ENCODE data around the gene MDK. TPM values are rescaled to one million over a fixed set of nuclear protein-coding genes. Genes with fewer than 3 reads are reported as not detected.

Gene MDK
- polyA plus RNA-seq, 2 of the 4 experiments (the other 2 are of a cell fraction) = 13.6 to 18.4 TPM

DNA sequence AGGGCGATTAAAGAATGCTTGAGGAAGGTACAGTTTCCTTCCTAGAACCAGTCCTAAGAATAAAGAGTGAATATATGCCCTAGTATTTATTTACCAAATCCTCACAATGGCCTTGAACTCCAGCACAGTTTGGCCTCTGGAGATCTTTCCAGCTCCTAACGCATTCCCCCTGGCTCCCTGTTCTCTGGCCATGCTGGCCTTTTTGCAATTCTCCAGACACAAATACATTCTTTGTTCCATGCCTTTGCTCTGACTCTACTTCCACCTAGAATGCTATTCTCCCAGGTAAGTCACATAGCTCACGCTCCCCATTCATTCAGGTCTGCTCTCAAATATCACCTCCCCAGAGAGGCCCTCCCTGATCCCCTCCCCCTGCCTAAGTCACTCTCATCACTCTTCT lies 37.9 kb upstream of the MDK start:
- FAIRE-seq = no peak
- 72% methylated on average over 3 of the region's 3 CpGs for WGBS (ENCODE audit: missing lambda C conversion rate)
- H3K27ac ChIP-seq = no peak overlapping the region
- CTCF ChIA-PET = interaction anchor here (0.5 to 25.2 kb wide), 11 partner anchors 10 to 124 kb away, joined by 3 to 325 read pairs (median 5); no protein-coding TSS in a partner anchor
- H3K9me3 ChIP-seq = no peaks in the 10 kb centered on the region
- no peak for DNase-seq (ENCODE audit: low read depth in 1 of 2, low spot score in 1 of 2)
- no peak overlapping the region for H3K4me3 ChIP-seq
- TF ChIP-seq CTCF (IDR thresholded peaks at IDR 0.05) = no peak
- H3K4me1 ChIP-seq = peaks cover 18% of the 10 kb centered on the region
- no peak overlapping the region for H3K4me2 ChIP-seq
- ATAC-seq = no peak
- POLR2A ChIA-PET = interaction anchor here (0.6 to 0.7 kb wide), 2 partner anchors 30 to 253 kb away, joined by 3 to 5 read pairs; no protein-coding TSS in a partner anchor

DNA sequence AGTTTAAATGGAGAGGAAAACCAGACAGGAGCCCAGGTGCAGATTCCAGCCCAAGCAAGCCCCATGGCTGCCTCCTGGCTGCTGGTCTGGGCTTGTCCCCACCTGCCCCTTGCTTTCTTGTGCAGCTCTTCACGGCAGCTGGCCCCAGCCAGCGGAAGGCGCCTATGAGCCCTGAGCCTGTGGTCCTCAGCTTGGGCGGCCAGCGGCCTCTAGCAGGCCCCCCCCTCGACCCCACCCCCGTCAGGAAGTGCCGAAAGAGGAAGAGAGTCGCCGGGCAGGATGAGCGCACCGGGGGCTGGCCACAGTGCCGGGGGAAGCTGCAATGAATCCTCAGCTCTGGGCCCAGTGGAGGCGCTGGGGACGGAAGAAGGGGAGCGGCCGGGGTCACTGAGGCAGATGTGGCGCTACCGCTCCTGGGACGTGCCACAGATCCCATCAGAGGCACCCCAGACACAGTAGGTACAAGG lies 36.3 kb upstream of the MDK start:
- POLR2A ChIA-PET = no interaction called here
- CTCF ChIA-PET = interaction anchor here (0.7 to 25.2 kb wide), 10 partner anchors 10 to 107 kb away, joined by 3 to 325 read pairs (median 5); no protein-coding TSS in a partner anchor
- H3K27ac ChIP-seq = peak overlapping the region in 1 of 2 experiments; percentile 30; a peak in 3 of 6 replicates
- H3K9me3 ChIP-seq = no peaks in the 10 kb centered on the region
- peaks cover 16% of the 10 kb centered on the region for H3K4me1 ChIP-seq
- no peak overlapping the region for H3K4me3 ChIP-seq
- WGBS (ENCODE audit: missing lambda C conversion rate) = 84% methylated on average over 18 of the region's 20 CpGs
- TF ChIP-seq BCL3 (IDR thresholded peaks at IDR 0.05) (no peak), POLR2AphosphoS2 (conservative IDR thresholded peaks at IDR 0.05; ENCODE audit: low read length) (no peak), FOXS1 (CRISPR knock-in tag; IDR thresholded peaks at IDR 0.05) (no peak)
- TF ChIP-seq, protein P1, sequence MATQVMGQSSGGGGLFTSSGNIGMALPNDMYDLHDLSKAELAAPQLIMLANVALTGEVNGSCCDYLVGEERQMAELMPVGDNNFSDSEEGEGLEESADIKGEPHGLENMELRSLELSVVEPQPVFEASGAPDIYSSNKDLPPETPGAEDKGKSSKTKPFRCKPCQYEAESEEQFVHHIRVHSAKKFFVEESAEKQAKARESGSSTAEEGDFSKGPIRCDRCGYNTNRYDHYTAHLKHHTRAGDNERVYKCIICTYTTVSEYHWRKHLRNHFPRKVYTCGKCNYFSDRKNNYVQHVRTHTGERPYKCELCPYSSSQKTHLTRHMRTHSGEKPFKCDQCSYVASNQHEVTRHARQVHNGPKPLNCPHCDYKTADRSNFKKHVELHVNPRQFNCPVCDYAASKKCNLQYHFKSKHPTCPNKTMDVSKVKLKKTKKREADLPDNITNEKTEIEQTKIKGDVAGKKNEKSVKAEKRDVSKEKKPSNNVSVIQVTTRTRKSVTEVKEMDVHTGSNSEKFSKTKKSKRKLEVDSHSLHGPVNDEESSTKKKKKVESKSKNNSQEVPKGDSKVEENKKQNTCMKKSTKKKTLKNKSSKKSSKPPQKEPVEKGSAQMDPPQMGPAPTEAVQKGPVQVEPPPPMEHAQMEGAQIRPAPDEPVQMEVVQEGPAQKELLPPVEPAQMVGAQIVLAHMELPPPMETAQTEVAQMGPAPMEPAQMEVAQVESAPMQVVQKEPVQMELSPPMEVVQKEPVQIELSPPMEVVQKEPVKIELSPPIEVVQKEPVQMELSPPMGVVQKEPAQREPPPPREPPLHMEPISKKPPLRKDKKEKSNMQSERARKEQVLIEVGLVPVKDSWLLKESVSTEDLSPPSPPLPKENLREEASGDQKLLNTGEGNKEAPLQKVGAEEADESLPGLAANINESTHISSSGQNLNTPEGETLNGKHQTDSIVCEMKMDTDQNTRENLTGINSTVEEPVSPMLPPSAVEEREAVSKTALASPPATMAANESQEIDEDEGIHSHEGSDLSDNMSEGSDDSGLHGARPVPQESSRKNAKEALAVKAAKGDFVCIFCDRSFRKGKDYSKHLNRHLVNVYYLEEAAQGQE (IDR thresholded peaks at IDR 0.05) = no peak
- ATAC-seq (no peak), DNase-seq (ENCODE audit: low read depth in 1 of 2, low spot score in 1 of 2) (no peak), FAIRE-seq (no peak)
- H3K4me2 ChIP-seq = no peak overlapping the region

GRCh38 chr11:46345881-46346484 lies 35.5 kb upstream of the MDK start:
- H3K4me3 ChIP-seq = no peak overlapping the region
- H3K4me2 ChIP-seq = no peak overlapping the region
- H3K27ac ChIP-seq = no peak overlapping the region
- WGBS (ENCODE audit: missing lambda C conversion rate) = 71% methylated on average over 9 of the region's 10 CpGs
- H3K4me1 ChIP-seq = peaks cover 16% of the 10 kb centered on the region
- ATAC-seq (no peak), FAIRE-seq (no peak), DNase-seq (ENCODE audit: low read depth in 1 of 2, low spot score in 1 of 2) (no peak)
- no peak for TF ChIP-seq TFCP2L1 (CRISPR knock-in tag; IDR thresholded peaks at IDR 0.05)
- ChIA-PET POLR2A (no interaction called here), CTCF (interaction anchor here (0.6 to 25.2 kb wide), 15 partner anchors 8 to 628 kb away, joined by 3 to 325 read pairs (median 5); no protein-coding TSS in a partner anchor)
- no peaks in the 10 kb centered on the region for H3K9me3 ChIP-seq

DNA sequence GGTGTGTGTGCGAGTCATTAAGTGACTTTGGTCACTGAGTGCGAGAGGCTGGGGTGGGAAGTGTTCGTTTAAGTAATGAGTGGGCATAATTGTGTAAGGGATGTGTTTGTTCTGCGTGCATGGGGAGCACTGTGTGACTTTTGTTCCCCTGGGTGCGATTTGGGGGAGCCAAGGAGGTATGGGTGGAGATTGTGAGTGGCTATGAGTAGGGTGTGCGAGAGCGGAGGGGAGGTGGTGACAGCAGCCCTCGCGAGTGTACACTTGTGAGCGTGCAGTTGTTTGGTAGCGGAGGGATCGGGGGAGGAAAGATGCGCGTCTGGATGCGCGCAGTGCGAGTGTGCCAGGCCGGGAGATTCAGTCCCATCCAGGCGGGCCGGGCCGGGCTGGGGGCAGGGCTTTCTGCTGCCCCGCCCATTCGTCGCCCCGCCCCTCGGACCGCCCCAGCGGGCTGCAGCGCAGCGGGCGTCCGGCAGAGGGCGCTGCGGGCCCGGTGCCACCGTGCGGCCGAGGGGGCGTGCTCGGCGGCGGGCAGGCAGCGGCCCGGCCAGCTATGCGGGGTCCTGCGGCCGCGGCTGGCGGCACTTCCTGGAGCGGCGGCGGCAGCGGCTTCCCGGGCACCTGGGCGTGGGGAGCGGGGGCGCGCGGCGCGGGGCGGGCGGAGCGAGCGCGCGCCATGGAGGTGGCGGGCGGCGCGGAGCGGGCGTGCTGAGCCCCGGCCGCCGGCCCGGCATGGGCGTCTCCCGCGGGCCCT lies 34.4 kb upstream of the MDK start, which contains the start of gene DGKZ:
DGKZ (plus strand) TSS at position 578 of the 751 bp plus-strand sequence. CDS start 197 bp downstream, outside the sequence.
- POLR2A ChIA-PET = interaction anchor here (1.6 kb wide), 1 partner anchor 104 kb away, joined by 4 read pairs; no protein-coding TSS in a partner anchor
- FAIRE-seq = no peak
- TF ChIP-seq FOXS1 (CRISPR knock-in tag; IDR thresholded peaks at IDR 0.05) = no peak
- TF ChIP-seq EHF (CRISPR knock-in tag; IDR thresholded peaks at IDR 0.05) = no peak
- TF ChIP-seq SMC3 (IDR thresholded peaks at IDR 0.05) = peak; percentile 62
- peak; percentile 75 for TF ChIP-seq BCL3 (IDR thresholded peaks at IDR 0.05)
- TF ChIP-seq JUN (IDR thresholded peaks at IDR 0.05) = peak in 1 of 2 experiments; percentile 78; a peak in 3 of 5 replicates
- TF ChIP-seq RARB (CRISPR knock-in tag; IDR thresholded peaks at IDR 0.05) = no peak
- peak; percentile 84; the same call in 1 of the 2 replicates for TF ChIP-seq MYC (IDR thresholded peaks at IDR 0.05; ENCODE audit: borderline replicate concordance, low read length)
- no peak for TF ChIP-seq CBX2 (IDR thresholded peaks at IDR 0.05; ENCODE audit: borderline replicate concordance, low read depth)
- peak; percentile 98 for TF ChIP-seq CTCF (IDR thresholded peaks at IDR 0.05)
- TF ChIP-seq, protein P2, sequence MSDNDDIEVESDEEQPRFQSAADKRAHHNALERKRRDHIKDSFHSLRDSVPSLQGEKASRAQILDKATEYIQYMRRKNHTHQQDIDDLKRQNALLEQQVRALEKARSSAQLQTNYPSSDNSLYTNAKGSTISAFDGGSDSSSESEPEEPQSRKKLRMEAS (IDR thresholded peaks at IDR 0.05) = peak; percentile 73

More for the DNA sequence above, 34.4 kb upstream of the MDK start, which contains the start of gene DGKZ:
- Histone ChIP-seq H3K4me2 (peak within 1 kb of the TSS; percentile 99), H3K9me3 (no peaks in the 10 kb centered on the region), H3K4me1 (peaks cover 16% of the 10 kb centered on the region), H3K4me3 (peak within 1 kb of the TSS; percentile 84), H3K27ac (peak within 1 kb of the TSS; percentile 77 to 96)
- WGBS (ENCODE audit: missing lambda C conversion rate) = 21% methylated on average over 25 of the region's 80 CpGs
- CTCF ChIA-PET = interaction anchor here (0.6 to 25.2 kb wide), 21 partner anchors 9 to 316 kb away, joined by 3 to 325 read pairs (median 4); partner anchors contain the start of gene CHRM4
- DNase-seq (ENCODE audit: low read depth in 1 of 2, low spot score in 1 of 2) = peak; percentile 81 to 82
- ATAC-seq = peak; percentile 83 to 85

Data from A549 (cell line).